ENCODE measurements around the gene ARHGEF7.

The ARHGEF7 gene

DNA sequence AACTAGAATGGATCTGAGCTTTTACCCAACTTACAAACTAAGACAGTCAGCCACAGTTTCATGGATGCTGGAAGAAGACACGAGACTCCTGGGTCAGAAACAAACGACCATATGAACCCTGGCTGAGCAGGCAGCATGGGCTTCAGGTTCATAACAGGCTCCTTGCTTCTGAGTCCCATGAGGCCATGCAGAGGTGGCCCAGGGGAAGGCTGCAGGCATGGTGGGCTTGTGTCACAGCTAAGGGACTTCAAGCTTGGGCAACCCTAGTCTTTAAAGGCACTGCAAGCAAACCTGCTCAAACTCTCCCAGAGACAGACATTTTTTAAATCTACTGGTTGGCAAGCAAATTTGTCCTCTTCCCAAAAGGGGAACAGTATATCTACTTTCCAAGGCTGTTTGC is 5.1 kb upstream of the ARHGEF7 start:
- DNase-seq (ENCODE audit: low spot score) = no peak

DNA sequence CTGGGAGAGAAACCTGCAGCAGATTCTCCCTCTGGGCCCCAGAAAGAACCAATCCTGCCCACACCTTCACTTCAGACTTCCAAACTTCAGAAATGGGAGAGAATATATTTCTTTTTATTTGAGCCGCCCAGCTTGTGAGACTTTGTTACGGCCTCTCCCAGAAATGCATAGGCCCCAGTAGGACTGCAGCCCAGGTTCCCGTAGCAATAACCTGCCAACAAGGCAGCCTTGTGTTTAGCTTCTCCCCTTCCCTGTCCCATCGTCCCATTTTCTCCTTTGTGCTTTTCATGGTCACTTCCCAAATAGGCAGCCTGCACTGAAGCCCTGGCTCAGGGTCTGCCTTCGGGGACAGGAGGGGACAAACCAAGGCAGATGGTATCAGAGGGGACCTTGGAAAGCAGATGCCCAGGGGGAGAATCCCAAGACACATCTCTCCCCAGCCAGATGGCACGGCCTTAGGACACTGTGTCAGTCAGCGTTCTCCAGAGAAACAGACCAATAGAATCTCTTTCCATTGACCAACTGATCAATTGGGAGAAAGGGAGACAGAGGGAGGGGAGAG is 3.7 kb upstream of the ARHGEF7 start:
- DNase-seq (ENCODE audit: low spot score) = no peak

DNA sequence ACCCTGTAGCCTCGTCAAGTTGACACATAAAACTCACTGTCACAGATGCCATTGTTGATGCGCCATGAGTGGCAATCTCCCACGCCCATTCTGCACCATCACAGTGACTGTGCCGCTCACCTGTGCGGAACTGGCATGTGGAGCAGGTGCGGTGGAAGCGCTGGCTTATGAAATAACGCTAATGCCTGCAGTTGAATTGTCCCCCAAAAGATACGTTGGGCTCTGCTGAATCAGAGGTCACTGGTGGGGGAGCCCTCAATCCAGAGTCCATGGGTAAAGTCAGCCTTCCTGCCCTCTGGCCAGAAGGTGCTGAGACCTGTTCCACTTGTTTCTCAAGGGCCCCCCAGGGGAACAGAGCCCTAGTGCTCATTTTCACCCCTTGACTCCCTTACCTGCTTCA is 2.9 kb upstream of the ARHGEF7 start:
- DNase-seq (ENCODE audit: low spot score) = no peak

DNA sequence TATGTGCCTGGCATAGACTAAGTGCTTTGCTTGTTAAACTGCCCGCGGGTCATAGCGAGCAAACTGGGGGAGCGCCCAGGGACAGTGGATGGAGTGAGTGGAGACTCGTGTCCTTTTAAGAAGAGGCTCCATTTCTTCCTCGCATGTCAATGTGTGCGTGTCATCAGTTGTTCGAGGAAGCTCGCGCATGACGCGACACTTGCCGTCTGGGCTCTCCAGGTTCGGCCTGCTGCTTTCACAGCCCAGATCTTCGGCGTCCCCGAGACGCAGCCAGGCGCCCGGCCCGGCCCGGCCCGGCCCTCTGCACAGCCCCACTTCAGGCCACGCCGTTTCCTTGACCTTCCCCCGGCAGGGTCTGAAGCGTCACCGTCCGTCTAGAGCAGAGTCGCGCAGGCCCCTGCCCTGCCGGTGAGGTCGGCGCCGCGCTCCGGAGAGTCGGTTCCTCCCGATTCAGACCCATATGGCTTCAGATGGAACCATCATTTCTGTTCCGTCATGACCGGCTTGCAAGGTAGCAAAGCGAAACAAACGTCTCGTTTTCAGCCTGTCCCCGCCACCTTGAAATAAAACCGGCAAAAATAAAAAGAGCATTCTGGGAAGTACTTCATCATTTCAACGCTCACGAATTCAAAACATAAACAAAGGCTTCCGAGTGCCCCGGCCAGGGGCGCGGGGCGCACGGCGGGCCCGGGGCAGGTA is 599 bp upstream of the ARHGEF7 start:
- no peak for DNase-seq (ENCODE audit: low spot score)

DNA sequence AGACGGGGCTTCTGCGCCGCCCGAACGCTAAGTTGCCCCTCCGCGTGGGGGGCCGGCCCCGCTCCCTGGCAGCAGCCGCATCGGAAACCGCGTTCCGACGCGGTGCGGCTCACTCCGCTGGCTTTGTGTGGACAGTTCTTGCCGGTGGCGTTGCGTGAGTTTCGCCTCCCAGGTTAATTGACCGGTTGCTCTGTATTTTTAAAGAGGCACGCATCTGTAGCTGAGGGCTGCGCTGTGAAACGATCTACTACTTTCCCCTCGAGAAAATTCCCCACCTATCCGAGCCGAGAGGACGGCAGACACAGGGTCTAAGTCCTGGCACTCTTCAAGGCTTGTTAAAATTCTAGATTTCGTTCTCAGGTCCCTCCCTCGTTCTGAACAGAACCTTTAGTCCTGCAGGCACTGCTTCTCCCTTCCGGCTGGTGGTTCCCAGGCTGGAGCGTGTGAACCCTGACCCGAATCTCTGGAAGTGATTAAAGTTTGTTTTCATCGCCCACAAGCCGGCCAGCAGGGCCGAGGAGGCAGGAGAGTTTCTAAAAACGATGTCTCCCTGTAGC is 933 bp downstream of the ARHGEF7 start:
- DNase-seq (ENCODE audit: low spot score) = no peak

DNA sequence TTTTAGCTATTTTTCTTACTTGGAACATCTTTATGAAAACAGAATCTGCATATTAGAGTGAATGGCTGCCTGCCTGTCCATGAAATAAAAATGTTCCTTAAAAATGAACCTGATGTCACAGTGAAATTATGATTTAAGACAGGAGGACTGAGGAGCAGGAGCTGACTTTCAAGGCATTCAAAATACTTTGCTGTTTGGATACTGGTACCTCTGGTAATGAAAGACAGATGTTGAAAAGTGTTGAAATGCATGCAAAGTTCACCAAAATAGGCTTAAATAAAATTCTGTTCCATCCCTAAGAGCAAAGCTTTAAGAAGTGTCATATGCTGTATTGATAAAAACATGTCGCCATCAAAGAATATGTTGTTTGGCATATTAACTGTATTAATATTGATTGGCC is 1.7 kb downstream of the ARHGEF7 start:
- no peak for DNase-seq (ENCODE audit: low spot score)

DNA sequence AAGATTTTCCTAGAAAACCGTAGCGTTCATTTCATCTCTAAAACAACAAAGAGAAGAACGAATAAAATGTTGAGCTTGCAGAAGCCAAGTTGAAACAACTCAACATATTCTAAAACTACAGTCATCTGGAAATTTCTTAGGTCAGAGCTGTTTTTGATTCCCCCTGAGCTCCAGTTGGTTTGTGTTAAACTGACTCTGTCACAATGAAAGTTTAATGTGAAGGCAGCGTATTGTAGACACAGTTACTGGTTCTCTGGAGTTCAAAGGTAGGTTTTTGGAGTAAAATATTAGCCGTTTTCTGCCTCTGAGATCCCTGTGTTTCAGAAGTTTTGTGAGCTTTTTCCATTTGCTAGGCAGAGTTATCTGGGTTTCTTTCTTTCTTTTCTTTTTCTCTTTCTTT is 2.2 kb downstream of the ARHGEF7 start:
- no peak for DNase-seq (ENCODE audit: low spot score)

DNA sequence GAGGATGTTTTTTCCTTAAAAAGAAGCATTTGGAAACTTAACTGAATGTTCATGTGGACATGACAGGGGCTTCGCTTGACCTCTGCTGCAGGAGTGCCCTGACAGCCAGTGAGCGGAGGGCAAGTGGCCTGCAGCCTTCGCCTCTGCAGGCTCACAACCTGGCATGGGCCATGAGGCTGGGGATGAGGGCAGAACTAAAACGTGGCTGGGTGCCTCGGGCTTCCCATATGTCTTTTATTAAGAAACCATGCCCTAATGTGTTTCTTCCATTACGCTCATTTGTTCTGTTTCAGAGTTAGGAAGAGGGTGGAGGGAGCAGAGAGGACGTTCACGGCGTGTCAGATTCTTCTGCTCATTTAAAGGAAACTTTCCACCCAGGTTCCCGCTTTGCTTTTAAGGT is 2.9 kb downstream of the ARHGEF7 start:
- DNase-seq (ENCODE audit: low spot score) = no peak

DNA sequence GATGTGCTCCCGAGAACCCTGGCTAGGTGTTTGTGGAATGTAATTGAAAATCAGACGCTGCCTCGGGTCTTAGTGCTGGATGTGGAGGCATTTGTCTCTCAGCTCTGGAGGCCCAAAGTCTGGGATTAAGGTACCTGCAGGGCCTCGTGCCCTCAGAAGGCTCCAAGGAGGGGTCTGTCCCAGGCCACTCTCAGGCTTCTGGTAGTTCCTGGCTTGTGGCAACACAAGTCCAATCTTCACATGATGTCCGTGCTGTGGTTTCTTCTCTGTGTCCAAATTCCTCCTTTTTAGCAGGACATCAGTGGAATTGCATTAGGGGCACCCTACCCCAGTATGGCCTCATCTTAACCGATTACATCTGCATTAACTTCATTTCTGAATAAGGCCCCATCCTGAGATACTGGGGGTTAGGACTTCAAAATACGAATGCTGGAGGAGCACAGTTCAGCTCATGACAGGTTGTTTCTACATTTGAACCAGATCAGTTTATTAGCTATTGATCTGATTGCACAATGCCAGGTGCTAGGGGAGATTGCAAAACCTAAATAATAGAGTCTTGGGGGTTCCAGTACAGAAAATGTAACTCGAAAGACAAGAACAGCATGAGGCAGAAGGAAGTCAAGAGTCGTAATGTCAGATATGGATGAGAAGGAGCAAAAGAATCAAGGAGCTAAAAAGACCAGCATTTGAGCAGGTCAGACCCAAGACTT is 3.9 kb downstream of the ARHGEF7 start:
- no peak for DNase-seq (ENCODE audit: low spot score)

DNA sequence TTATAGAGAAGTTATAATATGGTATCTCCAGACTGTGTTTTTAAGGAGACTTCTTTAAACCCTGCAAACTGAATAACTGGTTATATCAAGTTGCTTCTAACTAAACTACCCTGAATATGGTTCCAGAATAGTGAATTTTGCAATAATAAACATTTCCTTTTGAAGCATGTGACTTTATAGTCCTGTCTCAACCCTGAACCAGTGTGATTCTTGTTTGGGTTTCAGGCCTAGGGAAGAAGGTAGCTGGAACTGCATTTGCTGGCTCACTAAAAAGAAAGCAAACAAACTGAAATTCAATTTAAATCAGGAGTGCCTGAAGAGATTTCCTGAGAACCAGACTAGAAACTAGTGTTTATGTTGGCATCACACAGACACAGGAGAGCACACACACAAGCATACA is 4.9 kb downstream of the ARHGEF7 start:
- DNase-seq (ENCODE audit: low spot score) = no peak

DNA sequence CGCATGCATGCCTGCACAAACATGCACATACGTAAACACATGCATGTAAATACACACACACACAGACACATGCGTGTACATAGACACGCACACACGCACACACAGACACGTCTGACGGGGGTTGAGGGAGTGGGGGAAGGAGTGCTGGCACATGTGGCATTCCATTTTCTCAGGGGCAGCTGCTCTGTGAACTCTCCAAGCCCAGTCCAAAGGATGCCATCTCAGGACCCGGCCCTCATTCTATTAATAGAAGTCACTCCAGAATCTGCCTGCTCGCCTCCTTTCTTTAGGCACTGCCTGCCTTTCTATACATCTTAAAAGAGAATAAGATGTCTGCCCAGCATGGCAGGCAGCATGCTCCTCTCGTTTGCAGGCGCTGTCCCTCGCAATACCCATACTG is 5.3 kb downstream of the ARHGEF7 start:
- DNase-seq (ENCODE audit: low spot score) = no peak

DNA sequence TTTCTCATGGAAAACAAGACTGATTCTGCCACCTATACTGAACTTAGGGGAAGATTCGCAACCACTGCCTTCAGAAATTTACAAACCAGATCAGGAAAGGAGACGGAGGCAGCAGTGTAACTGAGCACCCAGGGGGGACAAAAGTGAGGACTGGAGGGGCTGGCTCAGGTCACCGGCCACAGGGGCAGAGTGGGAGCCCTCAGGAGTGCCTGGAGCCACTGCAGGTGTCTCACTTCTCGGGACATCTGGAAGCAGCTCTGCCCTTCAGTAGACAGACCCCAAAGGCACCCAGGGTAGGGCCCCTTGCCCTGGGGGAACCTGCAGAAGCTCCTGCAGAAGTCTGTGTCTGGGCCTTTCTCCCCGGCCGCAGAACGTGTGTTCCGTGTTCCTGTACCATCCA is 5.8 kb downstream of the ARHGEF7 start:
- no peak for DNase-seq (ENCODE audit: low spot score)

DNA sequence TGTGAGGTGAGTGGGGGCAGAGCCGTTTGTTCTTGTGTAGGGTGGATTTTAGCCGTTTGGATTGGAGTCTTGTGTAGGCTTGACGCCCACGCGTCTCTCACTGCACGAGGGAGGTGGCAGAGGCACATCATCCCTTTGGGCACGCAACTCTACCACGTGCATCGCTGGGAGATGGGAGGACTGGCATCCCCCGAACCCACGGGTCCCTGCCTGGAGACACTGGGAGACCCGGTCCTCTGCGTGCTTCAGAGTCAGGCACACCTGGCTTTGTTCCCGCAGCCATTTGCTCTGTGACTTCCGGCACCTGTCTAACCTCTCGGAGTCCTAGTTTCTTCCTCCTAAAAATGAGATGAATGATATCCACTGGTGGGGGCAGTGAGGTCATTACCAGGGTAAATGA is 6.4 kb downstream of the ARHGEF7 start:
- no peak for DNase-seq (ENCODE audit: low spot score)

DNA sequence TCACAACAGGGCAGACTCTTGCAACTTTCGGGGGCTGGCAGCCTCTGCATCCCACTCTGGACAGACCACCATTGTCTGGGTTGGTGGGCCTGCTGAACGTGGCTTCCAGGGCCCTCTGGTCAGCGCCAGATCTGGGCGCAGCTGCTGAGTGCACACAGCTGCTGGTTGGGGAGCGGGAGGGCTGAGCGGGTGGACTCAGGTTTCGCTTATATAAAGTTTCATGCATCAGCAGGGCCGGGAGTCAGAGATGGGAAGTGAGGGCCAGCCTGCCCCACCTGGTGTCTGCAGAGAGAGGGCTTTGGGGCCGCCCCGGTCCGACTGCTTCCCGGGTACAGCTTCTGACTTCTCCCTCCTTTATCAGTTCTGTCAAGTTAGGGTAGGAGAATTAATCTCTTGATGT is 6.9 kb downstream of the ARHGEF7 start:
- no peak for DNase-seq (ENCODE audit: low spot score)

DNA sequence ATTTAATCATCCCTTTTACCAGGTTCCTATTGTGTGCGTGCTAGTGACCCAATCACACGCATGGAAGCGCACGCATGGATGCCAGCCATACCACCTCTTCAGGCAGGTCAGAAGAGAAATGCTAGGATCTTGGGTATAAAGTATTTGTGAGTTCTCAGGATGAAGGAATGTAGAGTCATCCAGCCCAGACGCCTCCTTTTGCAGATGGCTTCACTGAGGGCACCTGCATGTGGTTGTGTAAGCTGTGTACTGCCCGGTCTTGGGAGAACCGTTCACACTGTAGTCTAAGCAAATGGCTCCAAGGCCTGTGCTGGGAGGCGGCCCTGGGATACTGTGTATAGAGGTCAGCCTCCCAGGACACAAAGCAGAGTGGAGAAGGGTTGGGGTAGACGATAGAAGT is 7.5 kb downstream of the ARHGEF7 start:
- no peak for DNase-seq (ENCODE audit: low spot score)

DNA sequence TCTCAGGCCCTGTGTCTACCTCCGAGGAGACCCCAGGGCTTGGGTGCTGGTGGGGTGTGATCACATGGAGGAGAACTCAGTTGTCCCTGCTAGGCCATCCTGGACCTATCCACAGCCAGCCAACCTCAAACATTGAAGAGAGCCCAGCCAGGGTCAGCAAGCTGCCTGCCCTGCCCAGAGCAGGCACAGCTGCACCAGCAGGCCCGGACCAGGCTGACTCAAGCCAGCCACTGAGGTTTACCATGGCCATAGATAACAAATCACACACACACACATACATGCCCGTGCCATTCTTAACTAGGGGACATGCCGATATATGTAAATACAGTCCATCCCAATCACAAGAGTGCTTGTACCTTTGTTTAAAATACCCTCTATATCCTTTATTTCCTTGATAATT is 8.1 kb downstream of the ARHGEF7 start:
- no peak for DNase-seq (ENCODE audit: low spot score)

DNA sequence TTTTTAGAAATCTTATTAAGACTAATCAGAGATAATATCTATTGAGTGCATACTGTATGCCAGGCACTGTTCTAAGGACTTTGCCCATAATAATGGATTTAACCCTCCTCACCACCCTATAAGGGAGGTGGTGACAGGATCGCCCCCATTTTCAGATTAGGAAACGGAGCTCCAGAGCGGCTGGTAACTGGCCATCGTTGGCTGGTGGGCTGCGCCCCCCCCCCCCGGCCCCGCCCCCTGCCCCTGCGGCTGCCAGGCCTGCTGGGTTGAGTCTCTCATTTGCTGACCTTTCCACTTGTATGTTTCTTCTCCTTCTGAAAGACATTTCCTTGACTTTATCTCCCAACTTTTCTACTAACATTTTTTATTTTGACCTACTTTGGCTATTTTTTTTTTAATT is 8.5 kb downstream of the ARHGEF7 start:
- DNase-seq (ENCODE audit: low spot score) = no peak

DNA sequence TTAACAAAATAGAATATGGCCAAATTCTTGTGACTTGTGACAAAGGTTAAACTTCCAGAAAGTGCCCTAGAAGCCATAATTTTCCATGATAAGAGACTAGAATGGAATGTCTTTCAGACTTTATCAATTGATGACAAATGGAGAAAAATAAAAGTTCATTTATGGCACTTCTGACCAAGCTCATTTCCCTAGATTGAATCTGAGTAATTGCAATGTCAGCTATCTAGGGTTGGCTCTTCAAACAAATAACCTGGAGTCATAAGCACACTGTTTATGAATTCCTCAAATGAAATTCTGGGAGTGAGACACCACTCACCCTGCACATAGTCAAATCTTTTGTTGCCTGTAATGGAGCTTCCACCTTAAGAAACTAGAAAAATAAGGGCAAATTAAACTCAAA is 11.4 kb downstream of the ARHGEF7 start:
- DNase-seq (ENCODE audit: low spot score) = no peak

DNA sequence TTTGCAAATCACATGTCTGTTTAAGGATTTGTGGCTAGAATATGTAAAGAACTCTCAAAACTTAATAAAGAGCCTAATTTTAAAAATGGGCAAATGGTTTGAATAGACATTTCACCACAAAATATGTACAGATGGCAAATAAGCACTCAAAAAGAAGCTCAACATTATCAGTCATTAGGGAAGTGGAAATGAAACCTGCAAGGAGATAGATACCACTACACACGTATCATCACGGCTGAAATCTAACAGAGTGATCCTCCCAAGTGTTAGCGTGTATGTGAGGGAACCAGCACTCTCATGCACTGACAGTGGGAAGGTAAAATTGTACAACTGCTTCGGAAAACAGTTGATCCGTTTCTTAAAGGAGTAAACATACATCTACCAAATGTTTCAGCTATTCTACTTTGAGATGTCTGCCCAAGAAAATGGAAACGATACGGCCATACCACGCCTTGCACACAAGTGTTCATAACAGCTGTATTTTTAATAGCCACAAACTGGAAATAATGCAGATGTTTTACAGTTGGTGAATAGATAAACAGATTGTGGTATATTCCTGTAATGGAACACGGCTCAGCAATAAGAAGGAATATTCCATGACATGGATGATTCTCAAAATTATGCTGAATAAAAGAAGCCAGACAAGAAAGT is 14.5 kb downstream of the ARHGEF7 start:
- DNase-seq (ENCODE audit: low spot score) = no peak

DNA sequence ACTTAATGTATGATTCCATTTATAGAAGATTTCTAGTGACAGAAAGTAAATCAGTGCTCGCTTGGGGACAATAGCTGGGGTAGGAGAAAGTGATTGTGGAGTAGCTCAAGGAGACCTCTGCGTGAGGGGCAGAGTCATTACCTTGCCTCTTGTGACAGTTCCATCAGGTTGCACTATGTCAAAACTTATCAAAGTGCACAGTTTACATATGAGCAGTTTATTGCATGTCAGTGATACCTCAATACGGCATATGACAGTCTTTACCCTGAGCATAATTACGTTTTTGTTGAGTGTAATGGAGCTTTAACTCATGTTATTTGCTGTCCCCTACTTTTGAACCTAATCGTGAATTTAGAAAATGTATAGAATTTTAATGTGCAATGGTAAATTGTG is 15.0 kb downstream of the ARHGEF7 start:
- no peak for DNase-seq (ENCODE audit: low spot score)

DNA sequence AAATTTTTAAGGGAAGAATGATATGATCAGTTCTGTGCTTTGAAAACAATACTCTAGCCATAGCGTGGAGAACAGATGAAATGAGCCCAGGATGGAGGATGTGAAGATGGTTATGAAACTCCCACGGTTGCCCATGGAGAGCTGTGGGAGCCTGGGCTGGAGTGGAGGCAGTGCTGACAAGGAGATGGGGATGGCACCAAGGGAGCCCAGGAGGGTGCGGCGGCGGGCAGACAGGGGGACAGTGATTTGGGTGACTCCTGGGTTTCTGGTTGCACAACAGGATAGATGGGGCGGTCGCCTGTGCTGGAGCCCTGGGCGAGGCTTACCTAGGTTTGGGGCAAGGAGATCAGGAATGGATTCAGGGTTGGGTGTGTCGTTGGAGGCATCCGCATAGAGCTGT is 15.9 kb downstream of the ARHGEF7 start:
- DNase-seq (ENCODE audit: low spot score) = no peak

DNA sequence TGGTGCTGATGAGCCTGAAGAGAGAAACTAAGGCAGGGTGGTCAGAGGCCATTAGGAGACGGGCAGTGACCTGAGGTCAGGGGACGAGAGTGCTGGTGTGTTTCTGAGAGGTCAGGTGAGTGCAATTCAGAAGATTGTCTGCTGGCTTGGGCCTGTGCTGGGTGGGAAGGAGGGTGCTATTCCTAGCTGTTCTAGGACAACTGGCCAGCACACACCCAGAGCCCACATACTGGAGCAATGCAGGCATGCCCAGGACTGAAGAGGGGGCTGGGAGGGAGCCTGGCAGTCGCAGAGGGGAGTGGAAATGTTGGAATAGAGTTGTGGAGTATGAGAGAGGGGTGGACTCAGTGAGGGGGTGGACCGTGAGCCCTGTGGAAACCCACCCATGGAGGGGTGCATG is 16.5 kb downstream of the ARHGEF7 start:
- DNase-seq (ENCODE audit: low spot score) = no peak

DNA sequence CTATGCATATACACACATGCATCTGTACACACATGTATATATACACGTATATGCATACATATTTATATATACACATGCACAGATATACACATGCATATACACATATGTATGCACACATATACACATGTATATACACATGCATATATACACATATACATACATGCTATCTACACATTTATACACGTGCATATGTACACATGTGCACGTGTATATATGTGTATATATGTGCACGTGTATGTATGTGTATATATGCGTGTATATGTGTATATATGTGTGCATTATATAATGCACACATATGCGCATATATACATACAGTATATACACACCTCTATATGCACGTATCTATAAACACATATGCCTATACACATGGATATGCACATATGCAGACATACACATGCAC is 17.8 kb downstream of the ARHGEF7 start:
- no peak for DNase-seq (ENCODE audit: low spot score)

All from CD4-positive, alpha-beta T cell treated with Interleukin-6 at 100 ng/mL for 8 hours (primary cell).